GM23248 (cell line): ENCODE measurements around the gene EXTL1. TPM values are rescaled to one million over a fixed set of nuclear protein-coding genes. Genes with fewer than 3 reads are reported as not detected.

ENCODE experiments used
- DNase-seq: peaks from one replicate; pipeline ENCODE4 v3.0.0-alpha.2; 2015
- H2AFZ ChIP-seq: fragments of 200-600 bp; sonication (generic); 2 replicates; pipeline ENCODE4 v1.6.1; 2016; ENCODE audit warnings: antibody characterized with exemption
- H3F3A ChIP-seq: fragments of 200-600 bp; sonication (generic); 2 replicates; pipeline ENCODE4 v1.6.1; 2016; ENCODE audit warnings: mild to moderate bottlenecking, antibody characterized with exemption, mixed run types; ENCODE audit not compliant: insufficient read depth
- H3K27ac ChIP-seq: fragments of 200-600 bp; sonication (generic); 2 replicates; pipeline ENCODE4 v1.5.1; 2016; ENCODE audit warnings: mild to moderate bottlenecking
- H3K27me3 ChIP-seq: fragments of 200-600 bp; sonication (generic); replicated peaks from 2 replicates; pipeline ENCODE4 v1.6.1; 2016; ENCODE audit warnings: mild to moderate bottlenecking; ENCODE audit not compliant: insufficient read depth
- H3K36me3 ChIP-seq: fragments of 200-600 bp; sonication (generic); 2 replicates; pipeline ENCODE4 v1.6.1; 2016; ENCODE audit warnings: low read depth, mild to moderate bottlenecking
- H3K4me1 ChIP-seq: fragments of 200-600 bp; sonication (generic); 2 replicates; pipeline ENCODE4 v1.6.1; 2016; ENCODE audit warnings: mild to moderate bottlenecking; ENCODE audit not compliant: insufficient read depth
- H3K4me2 ChIP-seq: fragments of 200-600 bp; sonication (generic); one replicate; pipeline ENCODE4 v1.6.1; 2016; ENCODE audit warnings: mild to moderate bottlenecking; ENCODE audit not compliant: unreplicated experiment
- H3K4me3 ChIP-seq: fragments of 200-600 bp; sonication (generic); 2 replicates; pipeline ENCODE4 v1.5.1; 2016; ENCODE audit warnings: mild to moderate bottlenecking
- H3K79me2 ChIP-seq: fragments of 200-600 bp; sonication (generic); 2 replicates; pipeline ENCODE4 v1.6.1; 2016; ENCODE audit warnings: mild to moderate bottlenecking; ENCODE audit not compliant: insufficient read depth
- H3K9ac ChIP-seq: fragments of 200-600 bp; sonication (generic); 2 replicates; pipeline ENCODE4 v1.6.1; 2016; ENCODE audit warnings: mild to moderate bottlenecking
- H3K9me2 ChIP-seq: fragments of 200-600 bp; sonication (generic); 2 replicates; pipeline ENCODE4 v1.6.1; 2016; ENCODE audit warnings: mixed run types, mild to moderate bottlenecking, moderate library complexity; ENCODE audit not compliant: insufficient read depth
- H3K9me3 ChIP-seq: fragments of 200-600 bp; sonication (generic); one replicate; pipeline ENCODE4 v1.6.1; 2017; ENCODE audit warnings: low read depth
- H4K20me1 ChIP-seq: fragments of 200-600 bp; sonication (generic); 2 replicates; pipeline ENCODE4 v1.6.0; 2016; ENCODE audit not compliant: insufficient read depth
- EZH2 ChIP-seq: fragments of 200-600 bp; sonication (generic); IDR thresholded peaks from 2 replicates; pipeline ENCODE4 v1.6.1; 2018; ENCODE audit warnings: antibody characterized with exemption, mild to moderate bottlenecking; ENCODE audit not compliant: insufficient read depth, poor library complexity, severe bottlenecking
- EZH2phosphoT487 ChIP-seq: fragments of 200-600 bp; sonication (generic); IDR thresholded peaks from 2 replicates; pipeline ENCODE4 v1.6.1; 2018; ENCODE audit warnings: antibody characterized with exemption, moderate library complexity, mild to moderate bottlenecking, low read depth; ENCODE audit not compliant: insufficient read depth
- WGBS, 2 experiments: methylation state at CpG; one replicate each; pipeline ENCODE4 v1.1.6; 2015 to 2017; ENCODE audit warnings: low lambda C conversion rate in 2 of 2, low coverage in 1 of 2; ENCODE audit errors: missing lambda C conversion rate in 2 of 2; 5-methylcytosine and 5-hydroxymethylcytosine counted together
- in situ Hi-C: fragments of 300-500 bp; cut with MboI; formaldehyde crosslinking; loops from 2 replicates; pipeline ENCODE4 v1.15.0; 2020
- polyA plus RNA-seq: library from polyadenylated mRNA; unstranded; fragments of >200 nt; fragmentation: Nextera tagmentation; extraction: Ambion mirVana; gene quantifications from 2 replicates; pipeline ENCODE4 v1.2.1, GENCODE V29; 2016
- total RNA-seq: library from RNA; depleted of rRNA; stranded (reverse); fragments of >200 nt; shearing (Covaris generic); gene quantifications from 2 replicates; pipeline ENCODE4 v1.2.3, GENCODE V29; 2014

Gene EXTL1
- total and polyA plus RNA-seq, 2 experiments from 2014 or later, result 5.5 to 5.9 TPM

- Histone ChIP-seq H3K79me2 (no peaks in the 10 kb centered on the region), H3F3A (no peaks in the 10 kb centered on the region), H2AFZ (no peak overlapping the region), H3K4me2 (no peak overlapping the region), H3K9ac (no peak overlapping the region), H3K27me3 (peaks cover 40% of the 10 kb centered on the region), H3K27ac (no peak overlapping the region), H3K4me1 (no peaks in the 10 kb centered on the region), H3K9me2 (no peaks in the 10 kb centered on the region), H3K4me3 (no peak overlapping the region), H3K36me3 (no peaks in the 10 kb centered on the region), H4K20me1 (no peaks in the 10 kb centered on the region), H3K9me3 (no peaks in the 10 kb centered on the region)
- no peak for DNase-seq
- TF ChIP-seq EZH2phosphoT487, result no peak
- no peak for TF ChIP-seq EZH2
- 45 to 57% methylated on average over 2 of the region's 2 CpGs for WGBS, 2 experiments
- in situ Hi-C loops, result no loop called here
These were observed 33.5 kb downstream of the EXTL1 start for GRCh38 chr1:26055041-26055440.

DNA sequence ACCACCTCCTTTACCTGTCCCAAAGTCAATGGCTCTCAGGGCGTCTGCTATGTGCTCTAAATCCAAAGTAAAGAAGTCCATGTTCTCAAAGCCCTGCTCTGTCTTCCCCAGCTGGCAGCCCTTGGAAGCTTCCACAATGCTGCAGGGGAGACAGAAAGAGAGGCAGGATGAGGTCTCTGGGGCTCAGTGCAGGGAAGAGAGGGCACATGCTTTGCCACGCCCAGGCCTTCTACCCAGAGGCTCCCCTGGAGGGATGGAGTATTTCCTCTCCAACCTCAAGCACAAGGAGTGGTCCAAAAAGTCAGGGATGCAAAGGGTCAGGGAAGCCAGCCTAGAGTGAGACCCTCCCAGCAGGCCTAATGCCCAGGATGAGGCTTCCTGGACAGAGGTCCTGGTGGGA lies 35.6 kb downstream of the EXTL1 start:
- in situ Hi-C loops, result no loop called here
- Histone ChIP-seq H2AFZ (no peak overlapping the region), H3K9ac (no peak overlapping the region), H3K36me3 (no peaks in the 10 kb centered on the region), H3K4me1 (no peaks in the 10 kb centered on the region), H4K20me1 (no peaks in the 10 kb centered on the region), H3K27ac (no peak overlapping the region), H3K27me3 (peaks cover 45% of the 10 kb centered on the region), H3F3A (no peaks in the 10 kb centered on the region), H3K79me2 (no peaks in the 10 kb centered on the region), H3K4me3 (no peak overlapping the region), H3K9me3 (no peaks in the 10 kb centered on the region), H3K4me2 (no peak overlapping the region), H3K9me2 (no peaks in the 10 kb centered on the region)
- no peak for DNase-seq
- TF ChIP-seq EZH2phosphoT487 (no peak), EZH2 (no peak)
- 50 to 52% methylated on average over 2 of the region's 2 CpGs for WGBS, 2 experiments

DNA sequence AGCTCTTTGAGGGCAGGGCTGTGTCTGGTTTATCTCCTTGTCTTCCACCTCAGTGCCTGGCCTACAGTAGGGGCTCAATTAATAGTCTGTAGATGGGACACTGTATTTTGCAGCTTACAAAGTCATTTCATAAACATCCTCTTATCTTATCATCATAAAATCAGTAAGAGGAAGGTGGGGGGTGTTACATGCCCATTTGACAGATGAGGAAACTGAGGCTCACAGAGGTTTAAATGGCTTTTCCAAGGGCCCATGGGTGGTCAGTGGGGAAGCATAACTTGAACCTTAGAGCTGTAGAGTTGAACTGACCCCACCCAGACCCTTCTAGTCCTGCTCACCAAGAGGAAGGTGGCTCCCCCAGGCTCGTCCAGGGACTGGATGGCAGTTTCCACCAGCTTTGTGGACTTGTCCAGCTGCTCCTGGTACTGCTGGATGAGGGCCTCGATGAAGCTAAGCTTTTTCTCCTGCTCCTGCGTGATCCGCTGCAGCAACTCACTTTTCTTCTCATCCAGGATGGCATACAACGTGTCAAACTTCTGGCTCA lies 36.5 kb downstream of the EXTL1 start:
- Histone ChIP-seq H3K36me3 (no peaks in the 10 kb centered on the region), H3K79me2 (no peaks in the 10 kb centered on the region), H3K27ac (no peak overlapping the region), H3F3A (no peaks in the 10 kb centered on the region), H3K9ac (no peak overlapping the region), H3K9me3 (no peaks in the 10 kb centered on the region), H3K27me3 (peaks cover 40% of the 10 kb centered on the region), H4K20me1 (no peaks in the 10 kb centered on the region), H2AFZ (no peak overlapping the region), H3K9me2 (no peaks in the 10 kb centered on the region), H3K4me1 (no peaks in the 10 kb centered on the region), H3K4me2 (no peak overlapping the region), H3K4me3 (no peak overlapping the region)
- DNase-seq, result no peak
- in situ Hi-C loops, result no loop called here
- no peak for TF ChIP-seq EZH2phosphoT487
- TF ChIP-seq EZH2, result no peak
- WGBS, 2 experiments, result 58 to 59% methylated on average over 5 of the region's 5 CpGs

GRCh38 chr1:26059906-26060305 lies 38.3 kb downstream of the EXTL1 start:
- Histone ChIP-seq H3K9me3 (no peaks in the 10 kb centered on the region), H3K36me3 (no peaks in the 10 kb centered on the region), H4K20me1 (no peaks in the 10 kb centered on the region), H2AFZ (no peak overlapping the region), H3K4me1 (no peaks in the 10 kb centered on the region), H3K27ac (no peak overlapping the region), H3K9me2 (no peaks in the 10 kb centered on the region), H3F3A (no peaks in the 10 kb centered on the region), H3K9ac (no peak overlapping the region), H3K4me3 (no peak overlapping the region), H3K79me2 (no peaks in the 10 kb centered on the region), H3K4me2 (no peak overlapping the region), H3K27me3 (peaks cover 32% of the 10 kb centered on the region)
- DNase-seq, result no peak
- TF ChIP-seq EZH2phosphoT487 (no peak), EZH2 (no peak)
- 60 to 66% methylated on average over 7 of the region's 7 CpGs for WGBS, 2 experiments
- in situ Hi-C loops, result no loop called here
